Activated effector memory CD4-positive, alpha-beta T cell treated with Interleukin-2 at 50 U/mL for 16 hours (primary cell): ENCODE results near the gene RNF149.
"Not testable (repeated sequence)": the region's sequence is repeated elsewhere in the genome, so short reads cannot be mapped to it uniquely, and the experiment has no call there.

Experiments
- DNase-seq: peaks from one replicate; pipeline ENCODE4 v3.0.0-alpha.2; 2020

Gene RNF149

DNA sequence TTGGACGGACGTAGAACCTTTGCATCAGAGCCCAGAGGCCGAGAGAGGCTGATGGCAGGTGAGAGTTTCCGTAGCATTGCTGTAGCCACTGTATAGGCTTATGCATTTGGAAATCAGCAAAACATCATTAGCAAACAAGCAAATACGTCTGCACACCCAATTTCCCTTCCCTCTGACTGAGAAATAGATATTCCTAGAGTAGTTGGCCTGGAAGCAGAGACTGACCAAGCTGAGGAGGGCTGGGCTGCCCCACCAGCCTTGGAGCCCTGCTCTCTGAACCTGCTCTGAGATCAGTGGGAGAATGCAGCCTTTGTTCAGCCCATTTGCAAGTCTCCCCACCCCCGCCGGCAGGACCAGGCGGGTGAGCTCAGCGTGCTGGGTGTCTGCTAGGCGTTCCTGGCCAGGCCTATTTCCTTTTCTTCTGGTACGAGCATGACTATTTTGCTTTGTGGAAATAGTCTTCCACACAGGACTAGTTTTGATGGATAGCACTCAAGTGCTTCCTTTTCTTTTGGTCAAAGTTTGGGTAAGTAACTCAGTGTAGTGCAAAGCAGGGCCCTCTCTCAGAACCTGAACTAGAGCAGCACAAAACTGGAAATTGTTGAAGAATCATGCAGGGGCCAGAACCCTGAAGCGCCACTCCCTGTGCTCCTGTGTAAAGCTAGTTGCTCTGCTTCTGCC, 21.9 kb upstream of the RNF149 start:
- DNase-seq: peak; percentile 27

- no peak for DNase-seq
Observed at GRCh38 chr2:101329026-101329425, 20.5 kb upstream of the RNF149 start.

DNA sequence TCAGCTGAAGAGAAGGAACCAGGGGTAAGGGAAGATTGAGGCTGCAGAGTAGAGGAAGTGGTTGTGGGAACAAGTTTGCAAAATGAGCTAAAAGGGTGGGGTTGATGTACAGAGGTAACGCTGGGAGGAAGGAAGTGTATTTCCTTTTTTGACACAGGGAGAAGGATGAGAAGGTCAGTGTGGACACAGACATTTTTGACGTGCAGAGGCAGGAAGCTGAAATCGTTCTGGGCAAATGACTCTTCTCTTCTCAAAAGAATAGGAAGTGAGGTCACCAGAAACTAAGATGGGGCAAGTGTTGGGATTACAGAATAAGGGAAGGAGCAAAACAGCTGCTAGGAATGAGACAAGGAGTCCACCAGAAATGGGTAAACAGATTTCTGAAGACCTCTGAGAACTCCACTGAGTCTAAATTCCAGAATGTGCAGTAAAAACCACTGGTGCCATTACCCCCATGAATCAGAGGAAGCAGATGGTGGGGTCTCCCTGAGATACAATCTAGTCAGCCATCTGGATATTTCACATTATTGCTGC, 20.0 kb upstream of the RNF149 start:
- DNase-seq: peak; percentile 32

DNA sequence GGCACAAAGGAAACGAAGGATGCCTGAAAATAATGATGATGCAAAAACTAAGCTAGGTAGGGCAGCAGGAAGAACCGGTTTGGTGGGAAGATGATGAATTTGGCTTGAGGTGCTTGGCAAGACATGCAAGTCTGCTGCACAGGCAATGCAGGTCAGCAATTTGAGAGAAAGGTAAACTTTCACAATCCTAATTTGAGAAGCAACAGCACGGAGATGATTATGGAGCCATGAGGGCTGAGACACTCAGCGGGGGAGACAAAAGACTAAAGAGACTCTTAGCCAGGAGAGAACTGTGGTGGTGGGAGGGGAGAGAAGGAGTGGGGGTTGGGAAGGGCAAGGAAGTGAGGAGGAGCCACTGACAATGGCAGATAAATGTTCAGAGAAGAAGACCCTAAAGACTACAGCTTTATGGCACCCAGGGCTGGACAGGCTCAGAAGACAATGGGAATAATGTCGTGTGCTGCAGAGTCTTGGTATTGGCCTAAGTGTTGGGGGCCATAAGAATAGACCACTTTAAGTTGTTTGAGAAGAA, 19.4 kb upstream of the RNF149 start:
- no peak for DNase-seq

DNA sequence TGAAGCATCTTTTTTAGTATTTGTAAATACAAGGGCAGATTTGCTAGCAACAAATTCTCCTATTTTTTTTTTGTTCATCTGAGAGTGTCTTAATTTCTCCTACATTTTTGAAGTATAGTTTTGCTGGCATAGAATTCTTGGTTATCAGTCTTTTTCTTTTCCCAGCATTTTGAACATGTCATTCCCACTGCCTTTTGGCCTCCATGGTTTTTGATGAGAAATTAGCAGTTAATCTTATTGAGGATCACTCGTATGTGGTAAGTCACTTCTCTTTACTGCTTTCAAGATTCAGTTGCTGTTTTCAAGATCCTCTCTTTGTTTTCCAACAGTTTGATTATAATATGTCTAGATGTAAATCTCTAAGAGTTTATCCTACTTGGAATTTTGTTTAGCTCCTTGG, 16.9 kb upstream of the RNF149 start:
- DNase-seq: no peak

- not testable (repeated sequence) for DNase-seq
Observed at GRCh38 chr2:101316568-101316967, 8.1 kb upstream of the RNF149 start.

GRCh38 chr2:101311696-101312017, 3.2 kb upstream of the RNF149 start:
- DNase-seq: no peak

- DNase-seq: no peak
Observed at GRCh38 chr2:101310834-101311695, 2.6 kb upstream of the RNF149 start.

DNA sequence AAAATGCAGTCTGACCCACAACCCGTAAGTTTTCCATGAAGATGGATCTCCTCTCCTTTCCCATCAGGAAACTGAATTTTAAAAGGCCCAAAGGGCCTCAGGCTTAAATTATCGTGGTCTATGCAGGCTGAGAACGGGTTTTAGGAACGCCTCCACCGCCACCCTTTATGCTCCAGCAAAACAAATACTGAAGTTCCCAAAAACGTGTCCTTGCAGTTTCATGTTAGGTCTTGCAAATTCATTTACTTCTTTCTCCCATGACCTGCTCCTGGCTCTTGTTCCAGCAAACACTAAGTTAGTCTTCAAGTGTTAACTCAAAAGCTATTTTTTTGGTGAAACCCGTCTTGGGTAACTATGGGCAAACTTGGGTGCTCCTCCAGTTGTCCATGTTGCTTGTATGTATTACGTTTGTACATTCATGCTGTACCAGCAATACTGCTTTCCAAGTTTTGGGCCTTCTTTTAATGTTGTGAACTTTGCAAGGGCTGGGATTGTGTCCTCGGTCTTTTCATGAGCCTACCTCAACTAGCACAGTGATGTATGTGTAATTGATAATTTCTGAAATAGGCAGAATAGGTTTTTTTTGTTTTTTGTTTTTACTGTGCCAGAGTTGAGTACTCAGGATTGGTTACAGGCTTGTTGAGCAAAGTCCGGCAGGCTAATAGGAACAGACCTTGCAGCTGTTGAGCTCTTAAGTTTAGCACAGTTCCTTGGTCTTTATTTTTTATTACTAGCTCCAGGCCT, 1.8 kb upstream of the RNF149 start:
- DNase-seq: no peak

DNA sequence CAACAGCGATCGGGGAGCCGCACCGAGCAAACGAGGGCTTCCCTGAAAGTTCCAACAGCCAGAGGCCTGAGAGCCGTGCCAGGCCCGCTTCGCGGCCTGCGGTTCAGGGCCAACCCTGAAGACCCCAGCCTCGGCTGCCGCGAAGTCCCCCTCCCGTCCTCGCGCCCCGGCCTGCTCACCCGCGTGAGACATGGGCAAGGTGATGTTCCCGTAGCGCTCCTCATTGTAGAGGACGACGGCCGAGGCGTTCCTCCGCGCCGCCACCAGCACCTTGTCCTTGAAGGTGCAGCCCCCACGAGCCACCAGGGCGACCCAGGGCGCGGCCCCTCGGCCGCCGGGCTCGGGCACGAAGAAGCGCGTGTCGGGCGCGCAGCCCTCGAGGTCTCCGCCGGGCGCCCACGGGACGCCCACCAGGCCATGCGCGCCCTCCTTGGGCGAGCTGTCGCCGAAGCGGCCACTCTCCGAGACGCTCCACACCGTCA, 510 bp downstream of the RNF149 start:
- peak; percentile 25 for DNase-seq

DNA sequence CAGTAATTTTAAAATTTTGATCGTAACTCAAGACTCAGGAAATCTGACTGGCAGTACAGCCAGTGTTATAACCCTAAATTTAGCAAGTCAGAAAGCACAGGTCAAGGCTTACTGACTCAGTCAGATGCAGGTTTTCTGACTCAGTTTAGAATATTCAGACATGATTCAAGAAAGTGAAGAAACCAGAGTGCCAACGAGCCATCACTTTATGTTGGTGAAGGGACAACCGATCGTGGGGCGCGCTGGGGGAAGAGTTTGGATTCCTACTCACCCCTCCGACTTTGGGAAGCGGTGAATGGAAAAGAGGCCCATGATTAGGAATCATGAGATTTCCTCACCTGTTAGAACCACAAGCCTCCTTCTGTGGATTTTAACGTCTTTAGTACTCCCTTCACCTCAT, 998 bp downstream of the RNF149 start:
- DNase-seq: no peak

- DNase-seq: no peak
Observed at GRCh38 chr2:101306410-101306809, 2.1 kb downstream of the RNF149 start.

DNA sequence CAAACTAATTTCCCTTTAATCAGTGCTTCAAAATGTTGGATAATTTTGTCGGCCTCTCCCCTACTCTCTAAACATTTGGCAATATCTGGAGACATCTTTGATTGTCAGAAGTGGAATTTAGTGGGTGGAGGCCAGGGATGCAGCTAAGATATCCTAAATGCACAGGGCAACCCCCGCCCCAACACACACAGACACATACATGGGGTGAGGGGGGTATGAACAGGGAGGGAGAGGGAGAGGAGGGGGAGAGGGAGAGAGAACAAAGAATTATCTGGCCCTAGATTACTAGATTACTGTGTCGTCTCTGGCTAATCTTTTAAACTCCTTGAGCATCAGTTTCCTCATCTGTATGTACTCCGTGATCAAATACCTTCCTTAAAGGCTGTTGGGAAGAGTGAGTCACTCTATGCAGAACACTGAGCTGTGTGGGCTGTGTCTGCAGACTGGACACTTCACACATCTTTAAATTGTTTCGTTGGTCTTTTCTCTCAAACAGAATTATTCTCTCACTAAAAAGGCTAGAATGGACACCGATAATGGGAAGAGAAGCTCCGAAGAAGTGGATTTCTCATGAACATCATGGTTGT, 2.9 kb downstream of the RNF149 start:
- DNase-seq: no peak

GRCh38 chr2:101305035-101305434, 3.5 kb downstream of the RNF149 start:
- no peak for DNase-seq

DNA sequence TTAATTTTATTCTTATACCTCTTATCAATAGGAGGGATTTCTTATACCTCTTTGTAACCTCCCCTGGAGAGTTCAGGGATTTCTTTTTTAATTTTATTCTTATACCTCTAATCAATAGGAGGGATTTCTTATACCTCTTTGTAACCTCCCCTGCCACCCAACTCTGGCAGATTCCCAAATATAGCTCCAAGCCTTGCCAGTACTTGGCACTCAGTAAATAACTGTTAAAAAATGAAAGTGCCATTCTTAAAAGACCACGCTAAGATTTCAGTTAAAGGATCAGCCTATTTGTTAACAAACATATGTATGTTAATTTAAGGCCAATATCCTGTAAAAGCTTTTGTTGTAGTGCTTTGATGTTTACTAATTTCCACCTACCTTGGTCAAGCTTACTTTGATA, 4.8 kb downstream of the RNF149 start:
- no peak for DNase-seq

DNA sequence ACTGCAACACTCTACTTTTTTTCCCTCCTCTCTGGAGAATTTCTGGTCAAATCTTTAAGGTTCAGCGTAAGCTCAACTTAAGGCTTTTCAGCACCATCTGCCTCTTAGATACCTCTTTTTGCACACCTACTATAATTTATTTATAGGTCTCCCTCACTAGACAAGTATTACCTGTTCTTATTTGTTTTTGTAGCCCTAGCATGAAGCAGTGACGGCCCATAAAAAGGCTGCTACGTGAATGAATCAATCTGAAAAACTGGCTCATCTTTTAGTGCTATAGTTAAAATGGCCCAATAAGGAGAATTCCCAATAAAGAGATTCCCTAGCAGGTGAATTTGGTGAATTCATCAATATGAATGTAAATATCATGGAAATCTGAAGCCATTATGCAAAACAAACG, 6.5 kb downstream of the RNF149 start:
- DNase-seq: no peak

- no peak for DNase-seq
Observed at GRCh38 chr2:101300836-101301235, 7.7 kb downstream of the RNF149 start.

GRCh38 chr2:101300164-101300563, 8.3 kb downstream of the RNF149 start:
- DNase-seq: no peak

- DNase-seq: no peak
Observed at GRCh38 chr2:101299604-101300003, 8.9 kb downstream of the RNF149 start.

- DNase-seq: no peak
Observed at GRCh38 chr2:101297383-101297782, 11.1 kb downstream of the RNF149 start.

- DNase-seq: no peak
Observed at GRCh38 chr2:101296371-101296770, 12.1 kb downstream of the RNF149 start.

GRCh38 chr2:101295895-101296294, 12.6 kb downstream of the RNF149 start:
- DNase-seq: no peak

- DNase-seq: no peak
Observed at GRCh38 chr2:101294861-101295260, 13.6 kb downstream of the RNF149 start.
